HFF-Myc (cell line): ENCODE measurements around the gene SCG2.

Source experiments
- DNase-seq: peaks from one replicate; pipeline ENCODE4 v3.0.0-alpha.2; 2011; ENCODE audit warnings: low read depth; ENCODE audit errors: extremely low read depth
- H3K4me3 ChIP-seq: replicated peaks from 2 replicates; pipeline ENCODE4 v1.5.1; 2011; ENCODE audit warnings: low read depth, mild to moderate bottlenecking, control low read depth, low read length
- CTCF ChIP-seq: IDR thresholded peaks from 2 replicates; pipeline ENCODE4 v1.5.1; 2012; ENCODE audit warnings: mild to moderate bottlenecking, low read depth, low read length, control low read depth; ENCODE audit errors: missing control alignments

Gene SCG2

GRCh38 chr2:223601932-223602666, at the start of gene SCG2:
Gene SCG2 (minus strand): TSS chr2:223602361. CDS start chr2:223599282, 3,079 bp downstream.
- H3K4me3 ChIP-seq, result no peak within 1 kb of the TSS
- peak; percentile 16 for TF ChIP-seq CTCF
- peak; percentile 60 for DNase-seq

GRCh38 chr2:223649554-223650533, 47.7 kb upstream of the SCG2 start:
- no peak overlapping the region for H3K4me3 ChIP-seq
- no peak for TF ChIP-seq CTCF
- DNase-seq, result no peak

- no peak for TF ChIP-seq CTCF
- no peak for DNase-seq
Observed at GRCh38 chr2:223648755-223649154, 46.6 kb upstream of the SCG2 start.

GRCh38 chr2:223647258-223647952, 45.2 kb upstream of the SCG2 start:
- TF ChIP-seq CTCF, result no peak
- DNase-seq, result no peak
- H3K4me3 ChIP-seq, result no peak overlapping the region

More at GRCh38 chr2:223648755-223649154, 46.6 kb upstream of the SCG2 start:
- H3K4me3 ChIP-seq, result no peak overlapping the region

- DNase-seq, result no peak
- H3K4me3 ChIP-seq, result no peak overlapping the region
- no peak for TF ChIP-seq CTCF
Observed at GRCh38 chr2:223644136-223644535, 42.0 kb upstream of the SCG2 start.

GRCh38 chr2:223643309-223643708, 41.1 kb upstream of the SCG2 start:
- no peak for DNase-seq
- H3K4me3 ChIP-seq, result no peak overlapping the region
- no peak for TF ChIP-seq CTCF
